ENCODE measurements around the gene TNFRSF12A. TPM values are rescaled to one million over a fixed set of nuclear protein-coding genes. Genes with fewer than 3 reads are reported as not detected.
A peak's percentile ranks its signal among the peaks of the same experiment; 100 is the strongest.

TNFRSF12A gene
- total and polyA plus RNA-seq, 9 of the 15 experiments (the other 6 are each of a cell fraction or from before 2014, with no cell fraction given), result 0.41 to 61.8 (median 26.5) TPM

DNA sequence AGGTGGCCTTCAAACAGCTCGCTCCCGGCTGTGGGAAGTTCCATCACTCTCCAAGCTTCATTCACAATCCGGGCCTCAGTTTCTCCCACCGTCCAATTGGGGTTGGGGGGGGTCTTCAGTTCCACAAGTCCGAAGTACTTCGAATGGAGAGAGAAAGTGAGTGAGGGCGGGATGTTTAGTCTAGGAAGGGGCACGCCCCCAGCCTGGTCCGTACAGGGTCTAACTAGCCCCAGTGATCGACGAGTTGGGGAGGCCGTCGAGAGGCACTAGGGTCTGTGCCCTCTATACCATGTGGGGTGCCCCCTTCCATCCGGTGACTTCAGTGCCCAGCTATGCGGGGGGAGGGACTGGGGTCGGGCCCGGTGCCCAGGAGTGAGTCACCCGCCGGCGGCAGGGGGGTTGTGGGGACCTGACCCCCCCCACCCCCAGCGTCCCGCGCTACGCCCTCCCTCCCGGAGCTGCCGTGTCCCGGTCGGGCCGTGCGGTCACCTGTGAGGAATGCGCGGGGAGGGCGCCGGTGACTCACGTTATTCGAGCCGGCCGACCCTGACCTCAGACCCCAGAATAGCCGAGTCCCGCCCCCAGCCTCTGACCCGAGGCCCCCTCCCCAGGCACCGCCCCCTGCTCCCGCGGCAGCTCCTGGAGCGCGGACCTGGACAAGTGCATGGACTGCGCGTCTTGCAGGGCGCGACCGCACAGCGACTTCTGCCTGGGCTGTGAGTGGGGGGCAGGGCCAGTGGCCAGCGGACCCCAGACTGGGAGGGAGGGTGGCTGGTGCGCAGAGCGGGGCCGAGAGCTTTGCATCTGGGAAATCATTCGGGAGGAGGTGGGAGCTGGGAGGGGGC is 658 bp downstream of the TNFRSF12A start (continued):
- TF ChIP-seq TAF7 (tag; IDR thresholded peaks at IDR 0.05) (no peak), ZNF274 (IDR thresholded peaks at IDR 0.05; ENCODE audit: borderline replicate concordance, low read depth, low read length) (no peak), ZNF184 (CRISPR knock-in tag; IDR thresholded peaks at IDR 0.05) (no peak), FIP1L1 (IDR thresholded peaks at IDR 0.05; ENCODE audit: low read depth, low read length, poor library complexity, severe bottlenecking) (peak; percentile 81), ZNF324 (CRISPR knock-in tag; IDR thresholded peaks at IDR 0.05) (no peak), SMC3 (conservative IDR thresholded peaks at IDR 0.05; ENCODE audit: insufficient read depth, low read depth, low read length) (no peak), TEAD1 (CRISPR knock-in tag; IDR thresholded peaks at IDR 0.05) (peak; percentile 48 to 96; a peak in 3 of 4 replicates), PTBP1 (IDR thresholded peaks at IDR 0.05; ENCODE audit: low read depth, low read length) (no peak), RAD51 (IDR thresholded peaks at IDR 0.05; ENCODE audit: borderline replicate concordance, low read depth) (0 out of 2 replicates have a peak, but pooled peaks have one; percentile 29), TSC22D4 (tag; IDR thresholded peaks at IDR 0.05) (no peak), ZNF24 (IDR thresholded peaks at IDR 0.05) (no peak)
- TF ChIP-seq, protein P1, sequence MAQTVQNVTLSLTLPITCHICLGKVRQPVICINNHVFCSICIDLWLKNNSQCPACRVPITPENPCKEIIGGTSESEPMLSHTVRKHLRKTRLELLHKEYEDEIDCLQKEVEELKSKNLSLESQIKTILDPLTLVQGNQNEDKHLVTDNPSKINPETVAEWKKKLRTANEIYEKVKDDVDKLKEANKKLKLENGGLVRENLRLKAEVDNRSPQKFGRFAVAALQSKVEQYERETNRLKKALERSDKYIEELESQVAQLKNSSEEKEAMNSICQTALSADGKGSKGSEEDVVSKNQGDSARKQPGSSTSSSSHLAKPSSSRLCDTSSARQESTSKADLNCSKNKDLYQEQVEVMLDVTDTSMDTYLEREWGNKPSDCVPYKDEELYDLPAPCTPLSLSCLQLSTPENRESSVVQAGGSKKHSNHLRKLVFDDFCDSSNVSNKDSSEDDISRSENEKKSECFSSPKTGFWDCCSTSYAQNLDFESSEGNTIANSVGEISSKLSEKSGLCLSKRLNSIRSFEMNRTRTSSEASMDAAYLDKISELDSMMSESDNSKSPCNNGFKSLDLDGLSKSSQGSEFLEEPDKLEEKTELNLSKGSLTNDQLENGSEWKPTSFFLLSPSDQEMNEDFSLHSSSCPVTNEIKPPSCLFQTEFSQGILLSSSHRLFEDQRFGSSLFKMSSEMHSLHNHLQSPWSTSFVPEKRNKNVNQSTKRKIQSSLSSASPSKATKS (CRISPR knock-in tag; IDR thresholded peaks at IDR 0.05), result no peak
- TF ChIP-seq, protein P2, sequence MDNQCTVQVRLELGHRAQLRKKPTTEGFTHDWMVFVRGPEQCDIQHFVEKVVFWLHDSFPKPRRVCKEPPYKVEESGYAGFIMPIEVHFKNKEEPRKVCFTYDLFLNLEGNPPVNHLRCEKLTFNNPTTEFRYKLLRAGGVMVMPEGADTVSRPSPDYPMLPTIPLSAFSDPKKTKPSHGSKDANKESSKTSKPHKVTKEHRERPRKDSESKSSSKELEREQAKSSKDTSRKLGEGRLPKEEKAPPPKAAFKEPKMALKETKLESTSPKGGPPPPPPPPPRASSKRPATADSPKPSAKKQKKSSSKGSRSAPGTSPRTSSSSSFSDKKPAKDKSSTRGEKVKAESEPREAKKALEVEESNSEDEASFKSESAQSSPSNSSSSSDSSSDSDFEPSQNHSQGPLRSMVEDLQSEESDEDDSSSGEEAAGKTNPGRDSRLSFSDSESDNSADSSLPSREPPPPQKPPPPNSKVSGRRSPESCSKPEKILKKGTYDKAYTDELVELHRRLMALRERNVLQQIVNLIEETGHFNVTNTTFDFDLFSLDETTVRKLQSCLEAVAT (IDR thresholded peaks at IDR 0.05), result 0 out of 4 replicates have a peak, but pooled peaks of 1 of the 2 experiments have one; percentile 10
- TF ChIP-seq, protein P3, sequence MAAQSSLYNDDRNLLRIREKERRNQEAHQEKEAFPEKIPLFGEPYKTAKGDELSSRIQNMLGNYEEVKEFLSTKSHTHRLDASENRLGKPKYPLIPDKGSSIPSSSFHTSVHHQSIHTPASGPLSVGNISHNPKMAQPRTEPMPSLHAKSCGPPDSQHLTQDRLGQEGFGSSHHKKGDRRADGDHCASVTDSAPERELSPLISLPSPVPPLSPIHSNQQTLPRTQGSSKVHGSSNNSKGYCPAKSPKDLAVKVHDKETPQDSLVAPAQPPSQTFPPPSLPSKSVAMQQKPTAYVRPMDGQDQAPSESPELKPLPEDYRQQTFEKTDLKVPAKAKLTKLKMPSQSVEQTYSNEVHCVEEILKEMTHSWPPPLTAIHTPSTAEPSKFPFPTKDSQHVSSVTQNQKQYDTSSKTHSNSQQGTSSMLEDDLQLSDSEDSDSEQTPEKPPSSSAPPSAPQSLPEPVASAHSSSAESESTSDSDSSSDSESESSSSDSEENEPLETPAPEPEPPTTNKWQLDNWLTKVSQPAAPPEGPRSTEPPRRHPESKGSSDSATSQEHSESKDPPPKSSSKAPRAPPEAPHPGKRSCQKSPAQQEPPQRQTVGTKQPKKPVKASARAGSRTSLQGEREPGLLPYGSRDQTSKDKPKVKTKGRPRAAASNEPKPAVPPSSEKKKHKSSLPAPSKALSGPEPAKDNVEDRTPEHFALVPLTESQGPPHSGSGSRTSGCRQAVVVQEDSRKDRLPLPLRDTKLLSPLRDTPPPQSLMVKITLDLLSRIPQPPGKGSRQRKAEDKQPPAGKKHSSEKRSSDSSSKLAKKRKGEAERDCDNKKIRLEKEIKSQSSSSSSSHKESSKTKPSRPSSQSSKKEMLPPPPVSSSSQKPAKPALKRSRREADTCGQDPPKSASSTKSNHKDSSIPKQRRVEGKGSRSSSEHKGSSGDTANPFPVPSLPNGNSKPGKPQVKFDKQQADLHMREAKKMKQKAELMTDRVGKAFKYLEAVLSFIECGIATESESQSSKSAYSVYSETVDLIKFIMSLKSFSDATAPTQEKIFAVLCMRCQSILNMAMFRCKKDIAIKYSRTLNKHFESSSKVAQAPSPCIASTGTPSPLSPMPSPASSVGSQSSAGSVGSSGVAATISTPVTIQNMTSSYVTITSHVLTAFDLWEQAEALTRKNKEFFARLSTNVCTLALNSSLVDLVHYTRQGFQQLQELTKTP (IDR thresholded peaks at IDR 0.05; ENCODE audit: low read depth in 1 of 2, partially characterized antibody in 2 of 2), result peak in 1 of 2 experiments; percentile 17
- TF ChIP-seq, protein P4, sequence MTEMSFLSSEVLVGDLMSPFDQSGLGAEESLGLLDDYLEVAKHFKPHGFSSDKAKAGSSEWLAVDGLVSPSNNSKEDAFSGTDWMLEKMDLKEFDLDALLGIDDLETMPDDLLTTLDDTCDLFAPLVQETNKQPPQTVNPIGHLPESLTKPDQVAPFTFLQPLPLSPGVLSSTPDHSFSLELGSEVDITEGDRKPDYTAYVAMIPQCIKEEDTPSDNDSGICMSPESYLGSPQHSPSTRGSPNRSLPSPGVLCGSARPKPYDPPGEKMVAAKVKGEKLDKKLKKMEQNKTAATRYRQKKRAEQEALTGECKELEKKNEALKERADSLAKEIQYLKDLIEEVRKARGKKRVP (CRISPR knock-in tag; IDR thresholded peaks at IDR 0.05), result no peak

Data from K562 (cell line).